Caco-2 (cell line): ENCODE data around the gene IP6K3. TPM values are rescaled to one million over a fixed set of nuclear protein-coding genes. Genes with fewer than 3 reads are reported as not detected.

Experiments used
- BruUV-seq: library from RNA; stranded (reverse); fragments of 400-500 nt; replicated peaks from 2 replicates; lab custom pipeline; 2021; lab: Mats Ljungman, UMichigan
- CTCF ChIA-PET: fragments of 300-600 bp; sonication (Branson Sonifier 250); formaldehyde crosslinking; loops from one replicate; lab custom pipeline; 2022; ENCODE audit warnings: antibody characterized with exemption; lab: Charles Lee
- POLR2A ChIA-PET: fragments of 300-600 bp; sonication (Branson Sonifier 250); formaldehyde crosslinking; loops from one replicate; lab custom pipeline; 2022; ENCODE audit warnings: antibody characterized with exemption; lab: Charles Lee
- DNase-seq, 2 experiments: peaks; one replicate each; pipeline versions ENCODE4 v3.0.0 to v3.0.0-alpha.2; 2020 to 2022
- H3K27me3 ChIP-seq: replicated peaks from 2 replicates; pipeline ENCODE4 v1.6.0; 2011; ENCODE audit warnings: low read length; ENCODE audit not compliant: control insufficient read depth, insufficient read depth
- H3K36me3 ChIP-seq: 2 replicates; pipeline ENCODE4 v1.5.1; 2011; ENCODE audit warnings: low read length; ENCODE audit not compliant: control insufficient read depth, insufficient read depth
- H3K4me1 ChIP-seq: fragments of 250-450 bp; sonication (Bioruptor Pico); 2 replicates; pipeline ENCODE4 v1.5.1; 2020; ENCODE audit warnings: mild to moderate bottlenecking
- H3K4me3 ChIP-seq: 2 replicates; pipeline ENCODE4 v1.5.1; 2011; ENCODE audit warnings: low read depth, mild to moderate bottlenecking, control low read depth, low read length
- H3K9me3 ChIP-seq: fragments of 250-450 bp; sonication (Bioruptor Pico); 2 replicates; pipeline ENCODE4 v1.5.1; 2020; ENCODE audit warnings: mild to moderate bottlenecking, moderate library complexity
- H3K27ac Mint-ChIP-seq: one replicate; pipeline ENCODE4 v1.8.0; 2022; ENCODE audit warnings: mixed read lengths; ENCODE audit not compliant: unreplicated experiment
- H3K27me3 Mint-ChIP-seq: one replicate; pipeline ENCODE4 v1.8.0; 2022; ENCODE audit warnings: mixed read lengths; ENCODE audit not compliant: insufficient read depth, unreplicated experiment
- H3K36me3 Mint-ChIP-seq: one replicate; pipeline ENCODE4 v1.8.0; 2022; ENCODE audit warnings: mild to moderate bottlenecking, mixed read lengths; ENCODE audit not compliant: insufficient read depth, unreplicated experiment
- H3K4me1 Mint-ChIP-seq: one replicate; pipeline ENCODE4 v1.8.0; 2022; ENCODE audit warnings: low read depth, mixed read lengths; ENCODE audit not compliant: unreplicated experiment
- H3K4me3 Mint-ChIP-seq: one replicate; pipeline ENCODE4 v1.8.0; 2022; ENCODE audit warnings: mild to moderate bottlenecking, moderate library complexity, mixed read lengths; ENCODE audit not compliant: unreplicated experiment
- H3K9me3 Mint-ChIP-seq: one replicate; pipeline ENCODE4 v1.8.0; 2022; ENCODE audit warnings: mixed read lengths; ENCODE audit not compliant: unreplicated experiment
- CTCF ChIP-seq, 2 experiments: fragments of 200-600 bp in 1 of 2; IDR thresholded peaks; 1 replicate in 1 of 2; 2 replicates in 1 of 2; pipeline versions ENCODE4 v1.5.1 to v1.8.0; 2011 to 2022; ENCODE audit warnings: antibody characterized with exemption in 1 of 2, control low read depth in 1 of 2, inconsistent platforms in 1 of 2, low read depth in 1 of 2, low read length in 1 of 2, mild to moderate bottlenecking in 1 of 2, moderate library complexity in 1 of 2; ENCODE audit not compliant: insufficient read depth in 1 of 2, severe bottlenecking in 1 of 2, unreplicated experiment in 1 of 2
- intact Hi-C: fragments of 100-400 bp; cut with micrococcal nuclease; formaldehyde crosslinking; loops from one replicate; pipeline ENCODE4 v1.10.0; 2022; ENCODE audit not compliant: unreplicated experiment
- total RNA-seq: library from RNA; stranded (reverse); gene quantifications from 2 replicates; pipeline ENCODE4 v1.2.3, GENCODE V29; 2022

Gene IP6K3
- total RNA-seq, 1 experiment from 2014 or later, result 0.45 TPM

- no peaks in the 10 kb centered on the region for H3K9me3 Mint-ChIP-seq
- ChIA-PET CTCF (no interaction called here), POLR2A (no interaction called here)
- peaks cover 14% of the 10 kb centered on the region for H3K4me1 ChIP-seq
- no peaks in the 10 kb centered on the region for H3K9me3 ChIP-seq
- no peak overlapping the region for H3K4me3 ChIP-seq
- no peak for DNase-seq
- no peaks in the 10 kb centered on the region for H3K36me3 ChIP-seq
- H3K36me3 Mint-ChIP-seq, result no peaks in the 10 kb centered on the region
- peaks cover 12% of the 10 kb centered on the region for H3K4me1 Mint-ChIP-seq
- 0 out of 2 replicates have a peak, but pooled peaks cover 1% of the 10 kb centered on the region for H3K27me3 ChIP-seq
- no peak overlapping the region for H3K4me3 Mint-ChIP-seq
- BruUV-seq, result no TSS peak
- TF ChIP-seq CTCF (IDR thresholded peaks at IDR 0.05; ENCODE audit: insufficient read depth in 1 of 2, low read depth in 1 of 2, low read length in 1 of 2, severe bottlenecking in 1 of 2, unreplicated experiment in 1 of 2), result no peak
- H3K27me3 Mint-ChIP-seq, result no peaks in the 10 kb centered on the region
- intact Hi-C loops, result no loop called here
- H3K27ac Mint-ChIP-seq, result no peak overlapping the region
Observed at GRCh38 chr6:33719326-33719987, 27.2 kb downstream of the IP6K3 start.

- TF ChIP-seq CTCF (IDR thresholded peaks at IDR 0.05; ENCODE audit: insufficient read depth in 1 of 2, low read depth in 1 of 2, low read length in 1 of 2, severe bottlenecking in 1 of 2, unreplicated experiment in 1 of 2), result no peak
- peaks cover 14% of the 10 kb centered on the region for H3K4me1 ChIP-seq
- H3K4me3 Mint-ChIP-seq, result no peak overlapping the region
- H3K27me3 Mint-ChIP-seq, result no peaks in the 10 kb centered on the region
- BruUV-seq, result no TSS peak
- ChIA-PET POLR2A (no interaction called here), CTCF (no interaction called here)
- H3K36me3 ChIP-seq, result no peaks in the 10 kb centered on the region
- H3K36me3 Mint-ChIP-seq, result no peaks in the 10 kb centered on the region
- no peak overlapping the region for H3K4me3 ChIP-seq
- 0 out of 2 replicates have a peak, but pooled peaks cover 1% of the 10 kb centered on the region for H3K27me3 ChIP-seq
- no peak for DNase-seq
- no peak overlapping the region for H3K27ac Mint-ChIP-seq
- intact Hi-C loops, result no loop called here
- H3K9me3 Mint-ChIP-seq, result no peaks in the 10 kb centered on the region
- H3K9me3 ChIP-seq, result no peaks in the 10 kb centered on the region
- H3K4me1 Mint-ChIP-seq, result peaks cover 12% of the 10 kb centered on the region
Observed at GRCh38 chr6:33718713-33719112, 28.0 kb downstream of the IP6K3 start.

GRCh38 chr6:33717934-33718455 lies 28.7 kb downstream of the IP6K3 start:
- H3K4me3 ChIP-seq, result no peak overlapping the region
- Mint-ChIP-seq H3K4me3 (no peak overlapping the region), H3K9me3 (no peaks in the 10 kb centered on the region), H3K36me3 (no peaks in the 10 kb centered on the region), H3K27me3 (no peaks in the 10 kb centered on the region), H3K4me1 (peaks cover 12% of the 10 kb centered on the region), H3K27ac (no peak overlapping the region)
- no peak for DNase-seq
- BruUV-seq, result no TSS peak
- H3K4me1 ChIP-seq, result peaks cover 14% of the 10 kb centered on the region
- H3K9me3 ChIP-seq, result no peaks in the 10 kb centered on the region
- ChIA-PET POLR2A (no interaction called here), CTCF (no interaction called here)
- H3K27me3 ChIP-seq, result no peaks in the 10 kb centered on the region
- intact Hi-C loops, result no loop called here
- TF ChIP-seq CTCF (IDR thresholded peaks at IDR 0.05; ENCODE audit: insufficient read depth in 1 of 2, low read depth in 1 of 2, low read length in 1 of 2, severe bottlenecking in 1 of 2, unreplicated experiment in 1 of 2), result no peak
- H3K36me3 ChIP-seq, result no peaks in the 10 kb centered on the region
